Measurements from ENCODE around the gene MCM6.

The MCM6 gene

DNA sequence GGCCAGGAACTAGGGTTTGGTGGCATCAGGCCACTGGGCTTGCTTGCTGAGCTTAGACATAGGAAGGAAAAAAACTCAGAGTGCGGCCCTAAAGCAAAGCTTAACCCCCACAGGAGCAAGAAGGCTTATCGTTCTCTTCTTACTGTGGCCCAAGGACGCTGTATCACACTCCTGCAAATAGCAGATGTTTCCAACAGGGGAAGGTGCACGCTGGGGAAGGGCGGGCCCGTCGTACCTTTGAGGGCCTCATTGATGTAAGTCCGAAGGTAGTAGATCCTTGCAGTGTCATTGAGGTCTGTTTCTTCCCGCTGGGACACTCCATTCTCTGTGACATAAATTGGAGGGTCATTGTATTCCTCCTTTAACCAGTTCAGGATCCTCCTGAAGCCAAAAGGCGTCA is 85.8 kb downstream of the MCM6 start:
- TF ChIP-seq, protein P1, sequence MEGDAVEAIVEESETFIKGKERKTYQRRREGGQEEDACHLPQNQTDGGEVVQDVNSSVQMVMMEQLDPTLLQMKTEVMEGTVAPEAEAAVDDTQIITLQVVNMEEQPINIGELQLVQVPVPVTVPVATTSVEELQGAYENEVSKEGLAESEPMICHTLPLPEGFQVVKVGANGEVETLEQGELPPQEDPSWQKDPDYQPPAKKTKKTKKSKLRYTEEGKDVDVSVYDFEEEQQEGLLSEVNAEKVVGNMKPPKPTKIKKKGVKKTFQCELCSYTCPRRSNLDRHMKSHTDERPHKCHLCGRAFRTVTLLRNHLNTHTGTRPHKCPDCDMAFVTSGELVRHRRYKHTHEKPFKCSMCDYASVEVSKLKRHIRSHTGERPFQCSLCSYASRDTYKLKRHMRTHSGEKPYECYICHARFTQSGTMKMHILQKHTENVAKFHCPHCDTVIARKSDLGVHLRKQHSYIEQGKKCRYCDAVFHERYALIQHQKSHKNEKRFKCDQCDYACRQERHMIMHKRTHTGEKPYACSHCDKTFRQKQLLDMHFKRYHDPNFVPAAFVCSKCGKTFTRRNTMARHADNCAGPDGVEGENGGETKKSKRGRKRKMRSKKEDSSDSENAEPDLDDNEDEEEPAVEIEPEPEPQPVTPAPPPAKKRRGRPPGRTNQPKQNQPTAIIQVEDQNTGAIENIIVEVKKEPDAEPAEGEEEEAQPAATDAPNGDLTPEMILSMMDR (IDR thresholded peaks at IDR 0.05; ENCODE audit: borderline replicate concordance, insufficient read depth, low read depth, low read length), result no peak
- no peak overlapping the region for H3K4me3 ChIP-seq (ENCODE audit: low read depth, low read length)

Measured in GM12875 (cell line).